KOPT-K1 (cell line): Measurements from ENCODE around the gene SLC2A1.

ENCODE experiments used
- H3K27ac ChIP-seq: fragments of 200-600 bp; sonication (generic); 2 replicates; pipeline ENCODE4 v1.5.1; 2016; ENCODE audit warnings: antibody characterized with exemption, mild to moderate bottlenecking, low read depth, low read length; ENCODE audit not compliant: poor library complexity, severe bottlenecking
- H3K36me3 ChIP-seq: fragments of 200-600 bp; sonication (generic); 2 replicates; pipeline ENCODE4 v1.5.1; 2017; ENCODE audit warnings: antibody characterized with exemption, mild to moderate bottlenecking, low read length, moderate library complexity; ENCODE audit not compliant: insufficient read depth
- H3K9me3 ChIP-seq: fragments of 200-600 bp; sonication (generic); 2 replicates; pipeline ENCODE4 v1.5.1; 2017; ENCODE audit warnings: antibody characterized with exemption, low read length, mild to moderate bottlenecking; ENCODE audit not compliant: insufficient read depth, poor library complexity, severe bottlenecking

Gene SLC2A1

GRCh38 chr1:42956739-42957138 lies 1.9 kb downstream of the SLC2A1 start:
- H3K9me3 ChIP-seq, result no peaks in the 10 kb centered on the region
- no peak overlapping the region for H3K27ac ChIP-seq
- peaks cover 43% of the 10 kb centered on the region for H3K36me3 ChIP-seq

- peaks cover 55% of the 10 kb centered on the region for H3K36me3 ChIP-seq
- no peaks in the 10 kb centered on the region for H3K9me3 ChIP-seq
- H3K27ac ChIP-seq, result no peak overlapping the region
These were observed 3.2 kb downstream of the SLC2A1 start for GRCh38 chr1:42955311-42956063.

- Histone ChIP-seq H3K36me3 (peaks cover 69% of the 10 kb centered on the region), H3K9me3 (no peaks in the 10 kb centered on the region), H3K27ac (peak overlapping the region; percentile 30)
These were observed 5.2 kb downstream of the SLC2A1 start for GRCh38 chr1:42953182-42954180.

- H3K9me3 ChIP-seq, result no peaks in the 10 kb centered on the region
- peaks cover 78% of the 10 kb centered on the region for H3K36me3 ChIP-seq
- peak overlapping the region; percentile 30 for H3K27ac ChIP-seq
These were observed 6.2 kb downstream of the SLC2A1 start for GRCh38 chr1:42952303-42953001.

- Histone ChIP-seq H3K27ac (no peak overlapping the region), H3K9me3 (no peaks in the 10 kb centered on the region), H3K36me3 (peaks cover 86% of the 10 kb centered on the region)
These were observed 7.1 kb downstream of the SLC2A1 start for GRCh38 chr1:42951588-42951987.

- H3K36me3 ChIP-seq, result peaks cover 89% of the 10 kb centered on the region
These were observed 8.6 kb downstream of the SLC2A1 start for GRCh38 chr1:42950116-42950481.

GRCh38 chr1:42949312-42950115 lies 9.2 kb downstream of the SLC2A1 start:
- Histone ChIP-seq H3K36me3 (peaks cover 88% of the 10 kb centered on the region), H3K27ac (peak overlapping the region; percentile 44), H3K9me3 (no peaks in the 10 kb centered on the region)

More at GRCh38 chr1:42950116-42950481, 8.6 kb downstream of the SLC2A1 start:
- Histone ChIP-seq H3K27ac (no peak overlapping the region), H3K9me3 (no peaks in the 10 kb centered on the region)

GRCh38 chr1:42947965-42948732 lies 10.5 kb downstream of the SLC2A1 start:
- Histone ChIP-seq H3K9me3 (no peaks in the 10 kb centered on the region), H3K36me3 (peaks cover 88% of the 10 kb centered on the region), H3K27ac (no peak overlapping the region)

GRCh38 chr1:42947117-42947516 lies 11.6 kb downstream of the SLC2A1 start:
- Histone ChIP-seq H3K9me3 (no peaks in the 10 kb centered on the region), H3K36me3 (peaks cover 88% of the 10 kb centered on the region), H3K27ac (no peak overlapping the region)

GRCh38 chr1:42946120-42946898 lies 12.4 kb downstream of the SLC2A1 start:
- Histone ChIP-seq H3K36me3 (peaks cover 88% of the 10 kb centered on the region), H3K9me3 (no peaks in the 10 kb centered on the region), H3K27ac (peak overlapping the region; percentile 20)

- Histone ChIP-seq H3K9me3 (no peaks in the 10 kb centered on the region), H3K36me3 (peaks cover 89% of the 10 kb centered on the region), H3K27ac (peak overlapping the region; percentile 20)
These were observed 13.5 kb downstream of the SLC2A1 start for GRCh38 chr1:42945164-42945563.

GRCh38 chr1:42944246-42944928 lies 14.3 kb downstream of the SLC2A1 start:
- Histone ChIP-seq H3K36me3 (peaks cover 91% of the 10 kb centered on the region), H3K27ac (peak overlapping the region; percentile 20), H3K9me3 (no peaks in the 10 kb centered on the region)

- H3K36me3 ChIP-seq, result peaks cover 94% of the 10 kb centered on the region
- no peaks in the 10 kb centered on the region for H3K9me3 ChIP-seq
- H3K27ac ChIP-seq, result peak overlapping the region; percentile 19
These were observed 14.9 kb downstream of the SLC2A1 start for GRCh38 chr1:42943728-42944127.
